NCI-H2171 (cell line): ENCODE data around the gene MTM1.

Experiments
- DNase-seq: peaks from one replicate; lab custom pipeline; 2025; lab: John Stamatoyannopoulos, UW

The MTM1 gene

DNA sequence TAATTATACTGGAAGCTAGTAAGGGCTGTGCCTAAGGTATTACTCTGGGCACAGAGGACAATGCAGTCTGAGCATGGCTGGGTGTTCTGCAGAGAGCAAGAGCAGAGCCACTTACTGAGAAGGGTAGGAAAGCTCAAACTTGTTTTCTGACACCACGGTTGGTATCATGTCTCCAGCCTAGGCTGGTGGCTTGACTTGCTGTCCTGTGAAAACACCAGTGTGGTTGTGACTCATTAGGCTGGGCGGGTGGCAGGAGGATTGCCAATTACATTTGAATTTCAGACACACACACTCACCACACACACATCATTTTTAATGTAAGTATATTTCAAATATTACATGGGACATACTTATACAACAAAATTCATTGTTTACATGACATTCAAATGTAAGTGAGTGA is 19.7 kb upstream of the MTM1 start:
- DNase-seq: no peak

GRCh38 chrX:150551963-150552362 is 16.5 kb upstream of the MTM1 start:
- DNase-seq: no peak

GRCh38 chrX:150558424-150558823 is 10.0 kb upstream of the MTM1 start:
- no peak for DNase-seq

DNA sequence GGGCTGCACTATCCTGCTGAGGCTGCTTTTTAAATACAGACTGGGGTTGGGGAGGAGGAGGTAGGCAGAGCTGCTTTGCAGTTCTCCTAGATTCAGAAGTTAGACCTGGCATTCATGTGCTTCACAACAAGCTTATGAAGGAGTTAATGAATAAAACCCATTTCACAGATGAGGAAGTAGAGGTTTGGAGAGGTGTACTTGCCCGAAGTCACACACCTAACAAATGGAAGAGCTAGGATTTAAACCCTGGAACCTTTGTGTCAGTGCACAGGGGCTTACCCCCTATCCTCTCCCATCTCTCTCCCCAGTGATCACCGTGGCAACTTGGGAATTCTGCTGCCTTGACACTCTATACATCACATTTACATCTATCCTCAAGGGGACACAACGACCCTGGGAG is 3.6 kb upstream of the MTM1 start:
- no peak for DNase-seq

DNA sequence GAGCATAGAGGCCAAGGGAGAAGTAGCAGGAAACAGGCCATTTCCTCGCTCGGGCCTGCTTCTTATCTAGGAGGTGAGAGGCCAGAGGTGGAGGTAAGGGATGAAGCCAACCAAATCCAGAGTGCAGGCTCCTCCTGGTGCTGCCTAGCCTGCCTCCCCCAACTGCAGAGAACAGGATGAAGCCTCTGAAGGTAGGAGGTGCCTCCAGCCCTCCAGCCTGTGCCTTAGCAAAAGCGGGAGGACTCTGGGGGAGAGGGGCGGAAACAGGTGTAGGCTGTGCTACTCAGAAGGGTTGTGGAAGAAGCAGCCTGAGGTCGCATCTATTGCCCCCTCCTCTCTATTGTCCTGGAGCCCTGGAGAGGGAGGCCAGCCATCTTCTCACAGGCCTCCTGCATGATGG is 2.9 kb upstream of the MTM1 start:
- DNase-seq: no peak

- no peak for DNase-seq
Measured at GRCh38 chrX:150566734-150567182, 1.7 kb upstream of the MTM1 start.

DNA sequence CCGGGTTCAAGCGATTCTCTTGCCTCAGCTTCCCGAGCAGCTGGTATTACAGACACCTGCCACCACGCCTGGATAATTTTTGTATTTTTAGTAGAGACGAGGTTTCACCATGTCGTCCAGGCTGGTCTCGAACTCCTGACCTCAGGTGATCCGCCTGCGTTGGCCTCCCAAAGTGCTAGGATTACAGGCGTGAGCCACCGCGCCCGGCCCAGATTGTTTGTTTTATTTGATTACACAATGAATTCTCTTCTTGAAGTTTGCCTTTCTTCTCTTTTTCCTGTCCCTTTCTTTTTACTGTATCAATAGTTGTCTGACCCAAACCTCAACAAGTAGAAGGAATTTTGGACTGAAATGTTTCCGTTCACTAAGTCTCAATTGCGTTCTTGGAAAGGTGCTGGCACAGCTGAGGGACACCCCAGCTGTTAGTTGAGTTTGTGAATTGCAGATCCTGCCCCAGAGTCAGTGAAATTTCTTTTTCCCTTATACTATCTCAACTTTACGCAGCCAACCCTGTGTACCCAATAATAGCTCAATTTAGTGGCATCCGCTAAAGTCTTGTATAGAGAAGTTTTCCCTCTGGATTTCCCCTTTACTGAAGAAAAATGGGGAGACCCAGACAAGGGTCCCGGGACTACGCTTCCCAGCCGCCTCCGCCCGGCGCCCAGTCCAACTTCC is 639 bp upstream of the MTM1 start:
- DNase-seq: no peak

DNA sequence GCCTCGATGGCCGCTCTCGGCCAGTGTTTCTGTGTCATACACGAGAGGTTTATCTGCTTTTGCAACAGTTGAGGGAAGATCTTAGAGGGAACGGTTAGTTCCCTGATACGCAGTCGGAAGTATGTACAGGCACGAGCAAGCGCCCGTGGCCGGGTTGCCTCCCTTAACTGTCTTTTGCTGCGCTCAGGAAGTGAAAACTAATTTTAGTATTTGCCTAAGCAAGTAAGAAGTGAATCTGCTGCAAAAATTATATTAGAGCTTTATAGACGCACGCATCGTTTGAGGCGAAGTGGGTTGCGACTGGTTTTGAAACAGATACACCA is 695 bp downstream of the MTM1 start:
- DNase-seq: no peak

DNA sequence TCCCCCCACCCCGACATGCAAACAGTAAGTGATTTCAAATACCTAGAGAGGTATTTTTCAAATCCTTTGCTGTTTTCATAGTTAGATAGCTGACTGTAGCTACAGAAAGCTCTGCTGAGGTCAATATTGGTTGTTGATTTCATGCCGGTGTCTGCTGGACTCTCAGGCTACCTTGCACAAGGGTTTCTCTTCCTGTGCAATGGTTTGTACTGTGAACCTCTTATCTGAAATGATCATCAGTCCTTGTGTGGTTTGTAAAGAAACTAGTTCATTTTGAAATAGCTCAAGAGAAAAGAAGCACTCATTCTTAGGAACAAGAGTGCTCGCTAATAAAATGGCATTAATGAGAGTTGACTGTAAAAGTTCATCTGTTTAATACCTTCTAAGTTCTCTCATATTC is 2.1 kb downstream of the MTM1 start:
- DNase-seq: no peak

DNA sequence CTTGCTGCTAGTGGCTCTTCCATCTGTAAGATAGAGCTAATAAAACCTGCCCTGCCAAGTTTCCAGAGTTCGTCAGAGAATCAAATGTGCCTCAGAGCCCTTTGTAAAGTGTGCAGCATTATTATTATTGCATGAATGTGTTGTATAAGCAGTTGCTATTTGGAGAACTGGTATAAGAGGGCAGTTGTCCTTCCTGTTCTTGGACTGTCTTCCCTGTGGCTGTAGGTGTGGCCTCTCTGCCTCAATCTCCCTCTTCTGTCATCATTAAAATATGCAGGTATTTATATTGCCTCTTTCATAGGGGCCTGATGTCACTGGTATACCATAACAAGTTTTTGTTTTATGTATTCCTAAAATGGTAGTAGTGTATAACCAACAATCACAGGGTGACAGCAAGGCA is 3.8 kb downstream of the MTM1 start:
- DNase-seq: no peak

- no peak for DNase-seq
Measured at GRCh38 chrX:150573106-150573505, 4.7 kb downstream of the MTM1 start.

DNA sequence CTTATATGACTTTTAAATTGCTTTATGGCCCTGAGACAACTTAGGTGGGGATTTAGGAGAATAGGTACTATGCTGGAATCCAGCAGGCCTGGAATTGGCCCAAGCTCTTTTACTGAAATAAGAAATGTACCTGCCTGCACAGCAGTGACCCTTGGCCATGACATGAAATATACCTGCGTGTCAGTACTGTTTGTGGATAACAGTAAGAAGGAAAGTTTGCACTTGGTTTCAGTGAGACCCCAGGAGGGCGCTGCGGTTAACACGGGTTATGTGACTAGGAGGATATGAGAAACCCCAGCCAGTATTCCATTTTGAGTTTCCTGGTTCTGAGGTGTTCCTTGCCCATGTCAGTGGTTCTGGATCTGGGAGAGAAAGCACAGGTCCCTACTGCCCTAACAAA is 5.3 kb downstream of the MTM1 start:
- no peak for DNase-seq

- no peak for DNase-seq
Measured at GRCh38 chrX:150574559-150575418, 6.4 kb downstream of the MTM1 start.

DNA sequence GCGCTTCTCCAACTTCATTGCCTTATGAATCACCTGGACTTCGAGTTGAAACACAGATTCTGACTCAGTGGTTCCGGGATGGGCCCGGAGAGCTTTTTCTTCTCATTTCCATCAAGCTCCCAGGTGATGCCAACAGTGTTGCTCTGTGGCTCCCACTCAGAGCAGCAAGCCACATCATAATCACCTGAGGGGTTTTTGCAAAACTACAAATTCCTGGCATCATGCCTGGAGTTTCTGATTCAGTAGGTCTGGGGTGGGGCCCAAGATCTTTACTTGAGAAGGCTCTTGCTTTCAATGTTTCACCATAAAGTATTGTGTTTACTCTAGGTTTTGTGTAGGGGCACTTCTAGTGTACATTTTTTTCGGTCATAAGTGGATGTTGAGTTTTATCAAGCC is 7.0 kb downstream of the MTM1 start:
- DNase-seq: no peak

GRCh38 chrX:150577174-150577573 is 8.8 kb downstream of the MTM1 start:
- DNase-seq: no peak

DNA sequence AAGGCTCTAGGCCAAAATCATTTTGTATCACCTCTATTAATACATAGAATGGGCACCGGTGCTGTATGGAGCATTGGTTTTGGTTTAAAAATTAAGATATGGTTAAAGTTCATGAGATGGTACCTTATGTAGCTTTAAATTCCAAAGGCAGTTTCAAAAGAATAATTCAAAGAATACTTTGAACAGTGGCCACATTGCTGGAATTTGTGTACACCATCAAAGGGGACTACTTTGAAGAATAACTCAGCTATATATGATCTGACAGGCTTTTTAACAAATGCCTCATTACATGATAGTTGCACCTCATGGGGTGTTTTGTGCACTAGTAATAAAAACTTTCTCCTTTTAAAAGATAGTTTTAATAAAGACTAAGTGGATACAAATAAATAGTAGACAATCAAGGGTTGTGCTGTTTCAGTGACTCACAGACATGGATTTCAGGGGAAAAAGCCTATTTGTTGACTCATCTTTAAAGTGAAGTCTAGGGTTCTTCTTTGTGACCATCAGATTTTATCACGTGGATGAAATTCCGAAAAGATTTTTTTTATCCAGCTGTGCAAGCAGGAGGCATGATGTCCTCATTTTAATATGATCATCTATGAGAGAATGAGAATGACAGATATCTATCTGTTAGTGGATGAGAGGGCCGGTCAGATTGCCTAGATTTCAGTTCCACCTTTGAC is 12.8 kb downstream of the MTM1 start:
- DNase-seq: no peak

- no peak for DNase-seq
Measured at GRCh38 chrX:150582338-150582948, 14.0 kb downstream of the MTM1 start.

DNA sequence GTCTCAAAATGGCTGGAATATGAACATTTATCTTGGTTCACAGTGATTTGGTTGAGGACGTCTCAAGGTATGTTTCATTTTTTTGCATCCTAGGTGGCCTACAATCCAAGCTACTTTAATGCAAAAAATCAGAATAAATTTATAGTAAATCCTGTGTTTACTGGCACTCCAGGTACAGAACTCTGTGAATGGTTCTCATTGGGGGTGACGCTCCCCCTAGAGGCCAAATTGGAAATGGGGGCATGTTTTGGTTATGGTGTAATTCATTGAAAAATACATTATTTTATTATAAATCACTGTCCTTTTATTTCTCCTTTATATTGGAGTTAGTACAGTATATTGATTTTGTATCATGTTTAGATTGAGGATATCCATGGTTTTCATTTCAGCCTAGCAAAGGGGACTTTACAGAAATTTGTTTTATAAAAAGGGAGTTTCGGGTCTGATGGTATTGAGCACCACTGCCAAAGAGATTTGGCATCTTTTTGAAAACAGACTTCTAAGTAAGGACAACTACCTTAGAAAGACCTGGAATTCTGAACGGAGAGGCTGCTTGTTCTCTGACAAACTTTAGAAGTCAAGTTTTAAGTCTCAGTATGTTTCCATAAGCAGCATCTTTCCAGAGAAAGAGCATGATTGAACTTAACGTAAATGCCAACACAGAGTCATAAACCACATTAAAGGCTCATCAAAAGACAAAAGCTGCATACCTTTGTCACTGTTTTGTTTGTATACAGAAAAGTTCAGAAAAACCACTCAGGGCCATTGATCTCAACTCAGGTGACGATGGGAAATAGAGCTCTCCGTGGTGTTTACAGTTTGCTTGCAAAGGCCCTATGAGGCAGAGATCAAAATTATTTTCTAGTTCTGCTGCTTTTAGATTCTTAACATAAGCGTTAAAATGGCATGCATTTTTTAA is 19.4 kb downstream of the MTM1 start:
- DNase-seq: no peak

- DNase-seq: no peak
Measured at GRCh38 chrX:150594584-150594983, 26.2 kb downstream of the MTM1 start.

- DNase-seq: no peak
Measured at GRCh38 chrX:150599226-150599625, 30.8 kb downstream of the MTM1 start.

DNA sequence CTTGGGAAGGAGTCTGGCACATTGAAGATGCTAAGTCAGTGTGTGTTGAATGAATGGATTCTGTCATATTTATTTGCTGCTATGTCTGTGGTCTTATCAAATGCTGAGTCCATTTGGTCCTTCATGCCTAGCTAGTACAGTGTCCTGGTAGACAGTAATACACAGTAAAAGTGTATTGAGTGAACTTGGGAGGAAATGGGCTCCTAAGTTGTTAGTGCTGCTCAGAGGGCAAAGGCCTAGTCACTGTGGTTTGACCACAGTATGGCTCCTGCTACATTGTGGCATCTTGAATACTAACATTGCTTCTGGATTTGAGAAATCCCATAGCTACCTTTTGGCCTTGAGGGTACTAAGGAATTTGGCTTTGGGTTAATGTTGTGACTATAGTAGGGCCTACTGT is 33.9 kb downstream of the MTM1 start:
- DNase-seq: no peak

DNA sequence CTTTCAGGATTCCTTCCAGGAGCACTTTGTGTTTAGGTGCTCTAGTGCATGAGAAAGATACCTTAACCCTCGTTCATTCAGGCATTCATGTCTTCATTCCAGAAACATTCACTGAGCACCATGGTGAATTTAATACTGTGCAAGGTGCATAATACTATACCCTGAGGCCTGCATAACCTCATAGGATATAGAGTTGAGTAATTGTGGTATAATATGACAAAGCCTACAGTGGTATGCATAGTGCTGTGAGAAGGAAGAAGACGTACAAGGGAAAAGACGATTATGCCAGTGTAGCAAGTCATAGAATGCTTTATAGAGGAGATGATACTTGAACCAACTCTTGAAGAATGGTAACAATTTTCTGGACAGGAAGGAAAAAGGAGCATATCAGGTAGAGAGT is 34.3 kb downstream of the MTM1 start:
- DNase-seq: no peak
